HK-2 (cell line): Measurements from ENCODE around the gene TMEM126A.
"Not testable (repeated sequence)": the region's sequence is repeated elsewhere in the genome, so short reads cannot be mapped to it uniquely, and the experiment has no call there.

Source experiments
- DNase-seq: peaks from one replicate; pipeline ENCODE4 v3.0.0-alpha.2; 2018; ENCODE audit not compliant: unreplicated experiment

Gene TMEM126A

DNA sequence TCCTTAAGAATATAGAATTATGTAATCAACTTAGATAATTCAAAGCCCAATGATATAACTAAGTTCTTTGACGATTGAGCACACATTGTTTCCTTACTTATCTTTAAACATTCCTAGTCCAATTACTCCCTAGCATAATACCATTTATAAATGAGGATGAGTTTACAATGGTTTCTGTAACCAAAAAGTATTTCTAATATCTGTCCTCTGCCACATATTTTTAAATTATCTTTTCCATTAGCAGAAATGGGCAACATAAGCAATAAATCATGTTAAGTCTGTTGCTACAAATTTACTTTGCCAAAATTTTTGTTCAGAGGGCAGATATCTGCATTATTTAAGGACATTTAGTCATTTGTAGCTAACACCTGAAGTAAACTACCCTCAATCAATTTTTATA lies 10.4 kb downstream of the TMEM126A start:
- no peak for DNase-seq

DNA sequence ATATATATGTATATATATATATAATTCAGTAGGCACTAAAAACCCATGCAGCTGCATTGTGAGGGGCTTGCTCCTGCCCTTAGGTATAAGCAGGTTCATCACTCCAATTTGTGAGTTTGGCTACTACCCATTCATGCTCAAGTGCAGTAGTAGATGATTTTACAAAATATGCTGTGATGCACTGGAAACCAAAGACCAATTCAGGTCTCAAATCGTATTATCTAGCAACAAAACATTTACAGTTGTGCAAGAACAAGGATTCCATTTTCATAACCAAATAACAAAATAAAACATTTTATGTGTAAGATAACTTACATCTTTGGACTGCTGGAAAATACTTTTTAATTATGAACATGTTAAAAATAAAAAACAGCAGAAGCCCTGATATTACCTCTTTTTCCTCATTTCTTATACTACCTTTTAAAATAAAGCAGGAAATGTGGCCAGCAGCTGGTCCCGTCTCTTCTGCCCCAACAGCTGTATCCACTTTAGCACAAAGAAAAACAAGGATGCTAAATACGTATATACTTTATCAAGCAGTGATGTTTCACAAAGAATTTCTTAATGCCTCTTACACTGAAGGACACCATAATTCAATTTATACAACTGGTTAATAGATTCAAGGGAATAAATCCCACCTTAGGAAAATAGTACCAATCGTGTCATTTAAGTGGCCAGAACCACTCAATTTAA lies 14.4 kb downstream of the TMEM126A start:
- DNase-seq, result no peak

DNA sequence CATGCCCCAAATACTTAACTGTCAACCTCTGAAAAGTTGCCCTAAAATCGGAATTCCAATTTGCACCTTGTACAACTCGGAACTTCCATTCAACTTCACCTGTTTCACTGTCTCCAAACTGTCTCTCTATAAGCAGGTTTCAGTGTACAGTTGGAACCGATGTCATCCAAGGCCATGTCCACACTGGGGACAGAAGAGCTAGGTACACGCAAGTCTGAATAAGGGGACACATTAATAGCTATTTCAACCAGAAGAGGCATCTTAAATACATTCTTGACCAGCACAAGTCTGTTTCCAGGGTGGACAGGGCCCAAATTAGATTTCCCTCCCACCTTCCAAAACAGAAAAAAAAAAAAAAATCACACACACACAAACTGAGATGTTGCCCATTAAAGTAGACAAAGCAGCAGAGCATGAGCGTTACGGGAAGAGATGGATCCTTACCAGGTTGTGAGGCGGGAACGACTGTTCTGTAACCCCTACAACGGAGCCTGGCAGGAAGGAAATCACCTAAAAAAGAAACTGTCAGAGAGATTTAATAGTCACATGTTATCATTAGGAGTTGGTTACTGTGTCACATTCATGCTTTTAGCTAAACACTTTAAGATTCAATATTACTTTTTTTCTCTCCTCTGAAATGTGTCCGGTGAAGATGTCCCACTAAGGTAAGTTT lies 15.4 kb downstream of the TMEM126A start:
- DNase-seq, result no peak

DNA sequence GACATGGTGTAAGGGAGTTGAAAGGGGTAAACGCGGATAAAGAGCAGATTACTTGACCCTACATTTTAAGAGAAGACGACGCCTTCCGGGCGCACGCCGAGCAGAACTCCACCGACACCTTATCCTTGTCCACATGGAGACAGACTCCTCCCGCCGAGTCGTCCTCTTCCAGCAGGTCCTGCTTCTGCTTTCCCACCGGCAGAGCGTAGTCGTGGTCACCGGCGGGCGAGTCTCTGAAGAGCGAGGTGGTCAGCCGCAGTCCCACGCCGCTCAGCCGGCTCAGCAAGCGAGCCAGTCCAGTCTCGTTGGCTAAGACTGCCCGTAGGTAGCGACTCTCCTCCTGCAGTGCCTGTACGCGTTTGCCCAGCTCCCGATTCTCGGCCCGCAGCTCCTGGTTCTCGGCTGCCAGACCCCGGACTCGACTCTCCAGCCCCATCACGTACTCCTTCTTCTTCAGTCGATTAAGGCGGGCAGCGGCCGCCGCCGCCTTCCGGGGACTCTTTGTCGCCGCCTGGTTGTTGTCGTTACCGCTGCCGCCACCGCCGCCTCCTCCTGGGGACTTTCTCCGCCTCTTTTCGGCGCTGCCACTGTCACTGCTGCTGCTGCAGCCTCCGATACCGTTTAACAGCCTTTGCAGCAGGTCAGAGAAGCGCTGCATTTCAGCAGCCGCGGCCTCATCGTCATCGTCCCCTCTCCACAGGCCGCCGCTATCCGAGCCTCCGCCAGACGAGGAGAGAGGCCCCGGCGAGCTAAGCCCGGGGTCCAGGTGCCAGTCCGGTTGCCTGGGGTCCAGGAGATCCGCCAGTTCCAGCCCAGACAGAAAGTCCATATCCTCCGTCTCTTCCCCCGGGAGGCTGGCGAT lies 16.2 kb downstream of the TMEM126A start:
- DNase-seq, result peak; percentile 68

DNA sequence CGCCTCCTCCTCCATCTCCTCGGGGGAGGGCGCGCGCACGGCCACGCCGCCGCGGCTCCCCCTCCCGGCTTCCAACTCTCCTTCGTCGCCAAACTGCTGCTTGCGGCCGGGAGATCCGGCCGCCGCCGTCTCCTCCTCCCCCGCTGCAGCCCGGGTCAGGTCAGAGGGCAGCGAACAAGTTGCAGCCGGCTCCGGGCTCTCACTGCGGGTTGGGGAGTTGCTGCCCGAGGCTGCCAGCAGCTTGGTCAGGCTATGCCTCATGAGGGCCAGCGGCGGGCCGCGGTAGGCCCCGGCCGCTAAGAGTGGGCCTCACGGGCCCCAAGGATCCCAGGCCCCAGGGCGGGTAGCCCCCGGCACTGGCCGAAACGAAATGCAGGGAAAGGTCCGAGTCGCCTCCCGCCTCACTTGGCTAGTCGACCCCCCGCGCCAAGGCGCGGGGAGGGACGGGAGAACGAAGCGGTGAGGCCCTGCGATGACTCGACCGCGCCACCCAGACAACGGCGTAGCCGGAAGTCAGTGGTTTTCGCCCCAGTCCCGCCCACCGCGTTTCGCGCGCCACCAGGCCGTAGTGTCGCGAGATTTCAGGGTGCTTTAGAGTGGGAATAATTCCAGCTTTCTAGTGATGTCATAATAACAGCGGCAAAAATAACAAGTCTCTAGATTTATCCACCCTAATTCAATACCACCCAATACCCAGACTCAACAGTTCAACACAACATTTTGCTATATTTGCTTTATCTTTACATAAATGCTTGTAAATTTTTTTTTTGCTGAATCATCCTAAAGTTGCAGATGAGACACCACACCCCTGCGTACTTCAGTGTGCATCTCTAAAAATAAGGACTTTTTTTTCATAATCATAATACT lies 17.1 kb downstream of the TMEM126A start, which contains the start of gene CREBZF:
CREBZF (minus strand) TSS at position 515 of the 867 bp plus-strand sequence; CDS start at position 261, 254 bp downstream.
- DNase-seq, result peak; percentile 91

DNA sequence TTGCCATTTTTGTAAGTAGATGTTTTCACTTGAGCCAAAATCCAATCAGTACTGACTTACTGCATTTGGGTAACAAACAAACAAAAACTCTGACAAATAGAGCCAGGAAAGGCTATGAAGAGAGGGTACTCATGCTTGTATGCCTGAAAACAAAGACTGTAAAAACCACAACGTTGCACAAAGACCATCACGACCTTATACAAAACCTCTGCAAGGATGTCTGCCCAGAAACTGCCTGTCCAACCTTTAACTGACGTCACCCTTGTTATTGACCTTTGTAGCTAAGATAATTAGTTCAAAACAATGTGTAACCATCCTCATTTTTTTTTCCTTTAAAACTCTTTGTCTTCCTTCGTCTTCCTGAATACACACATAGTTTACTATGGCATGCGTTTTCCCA lies 18.0 kb downstream of the TMEM126A start:
- DNase-seq, result no peak

DNA sequence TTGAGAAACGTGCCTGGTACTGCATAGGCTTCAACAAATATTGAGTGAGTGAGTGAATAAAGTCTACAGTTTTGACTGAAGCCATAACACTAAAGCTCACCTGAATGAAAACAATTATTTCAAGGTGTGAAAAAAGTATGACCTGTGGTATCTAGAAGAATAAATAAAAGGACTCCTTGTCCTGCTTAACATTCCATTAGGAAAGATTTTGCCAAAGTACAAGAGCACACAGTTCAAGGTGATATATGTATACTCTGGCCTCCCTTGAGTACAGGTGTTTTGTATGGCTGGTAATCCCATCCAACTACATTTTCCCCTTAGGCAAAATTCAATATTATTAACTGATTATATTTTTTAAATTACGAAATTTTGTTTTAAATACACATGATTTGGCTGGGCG lies 18.9 kb downstream of the TMEM126A start:
- DNase-seq, result no peak

DNA sequence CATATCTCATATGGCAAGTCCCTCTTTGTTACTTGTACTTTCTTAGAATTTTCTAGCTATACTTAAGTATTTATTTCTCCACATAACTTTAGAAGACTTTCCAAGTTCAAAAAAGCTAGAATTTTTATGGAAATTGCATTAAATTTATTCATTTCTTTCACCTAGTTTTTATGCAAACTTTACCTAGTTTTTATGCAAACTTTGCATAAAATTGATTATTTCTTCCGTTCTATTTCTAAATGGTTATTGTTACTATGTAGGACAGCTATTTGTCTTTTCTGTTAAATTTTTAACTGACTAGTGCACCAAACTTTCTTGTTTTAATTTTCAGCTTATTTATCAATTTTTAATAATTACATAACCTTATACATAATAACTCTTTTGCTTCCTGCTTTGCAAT lies 20.4 kb downstream of the TMEM126A start:
- DNase-seq, result no peak

DNA sequence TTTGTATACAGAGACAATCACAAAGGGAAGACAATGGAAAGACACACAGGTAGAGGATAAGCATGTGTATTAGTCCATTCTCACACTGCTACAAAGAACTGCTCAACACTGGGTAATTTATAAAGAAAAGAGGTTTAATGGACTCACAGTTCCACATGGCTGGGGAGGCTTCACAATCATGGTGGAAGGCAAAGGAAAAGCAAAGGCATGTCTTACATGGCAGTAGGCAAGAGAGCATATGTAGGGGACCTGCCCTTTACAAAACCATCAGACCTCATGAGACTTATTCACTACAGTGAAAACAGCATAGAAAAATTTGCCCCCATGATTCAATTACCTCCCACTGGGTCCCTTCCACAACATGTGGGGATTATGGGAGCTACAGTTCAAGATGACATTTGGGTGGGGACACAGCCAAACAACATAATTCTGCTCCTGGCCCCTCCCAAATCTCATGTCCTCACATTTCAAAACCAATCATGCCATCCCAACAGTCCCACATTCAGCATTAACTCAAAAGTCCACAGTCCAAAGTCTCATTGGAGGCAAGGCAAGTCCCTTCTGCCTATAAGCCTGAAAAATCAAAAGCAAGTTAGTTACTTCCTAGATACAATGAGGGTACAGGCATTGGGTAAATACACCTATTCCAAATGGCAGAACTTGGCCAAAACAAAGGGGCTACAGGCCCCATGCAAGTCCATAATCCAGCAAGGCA lies 23.3 kb downstream of the TMEM126A start:
- DNase-seq, result not testable (repeated sequence)

DNA sequence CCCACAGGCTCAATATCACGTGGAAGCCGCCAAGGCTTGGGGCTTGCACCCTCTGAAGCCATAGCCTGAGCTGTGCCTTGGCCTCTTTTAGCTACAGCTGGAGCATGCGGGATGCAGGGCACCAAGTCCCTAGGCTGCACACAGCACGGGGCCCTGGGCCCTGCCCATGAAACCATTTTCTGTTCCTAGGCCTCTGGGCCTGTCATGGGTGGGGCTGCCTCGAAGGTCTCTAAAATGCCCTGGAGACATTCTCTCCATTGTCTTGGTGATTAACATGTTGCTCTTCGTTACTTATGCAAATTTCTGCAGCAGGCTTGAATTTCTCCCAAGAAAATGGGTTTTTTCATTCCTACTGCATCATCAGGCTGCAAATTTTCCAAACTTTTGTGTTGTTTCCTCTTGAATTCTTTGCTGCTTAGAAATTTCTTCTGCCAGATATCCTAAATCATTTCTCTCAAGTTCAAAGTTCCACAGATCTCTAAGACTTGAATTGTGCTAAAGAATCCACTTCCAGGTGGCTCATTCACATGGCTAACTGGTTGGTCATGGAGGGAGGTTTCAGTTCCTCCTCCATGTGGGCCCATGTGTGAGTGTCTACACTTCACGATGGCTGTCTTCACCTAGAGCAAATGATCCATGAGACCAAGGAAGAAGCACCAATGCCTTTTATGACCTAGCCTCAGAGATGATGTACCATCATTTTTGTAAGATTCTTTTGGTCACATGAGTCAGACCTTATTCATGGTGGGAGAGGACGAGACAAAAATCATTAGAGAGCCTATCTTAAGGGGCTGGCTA lies 24.5 kb downstream of the TMEM126A start:
- DNase-seq, result no peak

DNA sequence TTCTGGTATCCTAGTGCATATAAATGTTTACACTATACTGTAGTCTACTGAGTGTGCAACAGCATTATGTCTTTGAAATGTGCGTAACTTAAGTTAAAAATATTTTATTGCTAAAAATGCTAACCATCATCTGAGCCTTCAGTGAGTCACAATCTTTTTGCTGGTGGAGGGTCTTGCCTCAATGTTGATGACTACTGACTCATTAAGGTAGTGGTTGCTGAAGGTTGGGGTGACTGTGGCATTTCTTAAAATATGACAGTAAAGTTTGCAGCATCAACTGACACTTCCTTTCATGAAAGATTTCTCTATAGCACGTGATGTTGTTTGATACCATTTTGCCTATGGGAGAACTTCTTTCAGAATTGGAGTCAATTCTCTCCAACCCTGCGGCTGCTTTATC lies 25.6 kb downstream of the TMEM126A start:
- DNase-seq, result no peak

DNA sequence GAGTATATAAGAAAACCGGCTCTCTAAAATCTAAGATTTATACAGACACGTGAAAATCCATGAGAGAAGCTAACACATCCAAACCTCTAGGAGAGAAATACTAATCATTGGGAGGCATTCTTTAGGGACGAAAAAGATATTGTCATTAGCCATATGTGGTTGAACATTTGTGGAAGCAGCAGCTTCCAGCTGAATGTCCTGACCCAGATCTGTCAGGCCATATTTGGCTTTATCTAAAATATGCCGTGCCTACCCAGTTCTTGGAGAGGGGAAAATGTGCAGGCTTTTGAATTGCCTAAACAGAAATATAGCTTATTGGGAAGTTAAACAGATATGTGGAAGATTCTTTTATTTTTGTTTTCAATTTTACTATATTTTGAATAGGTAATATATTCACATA lies 31.8 kb downstream of the TMEM126A start:
- DNase-seq, result no peak

DNA sequence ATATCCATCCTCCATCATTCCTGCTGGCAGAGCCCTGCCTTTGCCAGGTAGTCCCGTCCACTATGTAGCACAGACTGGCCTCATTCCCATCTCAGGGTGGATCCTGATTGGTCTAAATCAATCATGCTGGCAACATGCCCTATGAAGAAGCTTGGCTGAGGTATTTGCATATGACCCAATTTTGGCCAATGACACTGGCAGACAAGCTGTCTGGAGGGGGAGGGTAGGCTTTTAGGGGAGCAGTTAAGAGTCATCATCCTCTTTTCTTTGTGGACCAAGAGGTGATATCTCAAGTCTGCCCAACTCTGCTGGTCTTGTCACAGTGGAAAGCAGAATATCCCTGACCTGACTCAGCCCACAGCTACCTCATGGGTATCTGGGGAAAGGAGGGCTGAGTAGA lies 33.1 kb downstream of the TMEM126A start:
- no peak for DNase-seq

DNA sequence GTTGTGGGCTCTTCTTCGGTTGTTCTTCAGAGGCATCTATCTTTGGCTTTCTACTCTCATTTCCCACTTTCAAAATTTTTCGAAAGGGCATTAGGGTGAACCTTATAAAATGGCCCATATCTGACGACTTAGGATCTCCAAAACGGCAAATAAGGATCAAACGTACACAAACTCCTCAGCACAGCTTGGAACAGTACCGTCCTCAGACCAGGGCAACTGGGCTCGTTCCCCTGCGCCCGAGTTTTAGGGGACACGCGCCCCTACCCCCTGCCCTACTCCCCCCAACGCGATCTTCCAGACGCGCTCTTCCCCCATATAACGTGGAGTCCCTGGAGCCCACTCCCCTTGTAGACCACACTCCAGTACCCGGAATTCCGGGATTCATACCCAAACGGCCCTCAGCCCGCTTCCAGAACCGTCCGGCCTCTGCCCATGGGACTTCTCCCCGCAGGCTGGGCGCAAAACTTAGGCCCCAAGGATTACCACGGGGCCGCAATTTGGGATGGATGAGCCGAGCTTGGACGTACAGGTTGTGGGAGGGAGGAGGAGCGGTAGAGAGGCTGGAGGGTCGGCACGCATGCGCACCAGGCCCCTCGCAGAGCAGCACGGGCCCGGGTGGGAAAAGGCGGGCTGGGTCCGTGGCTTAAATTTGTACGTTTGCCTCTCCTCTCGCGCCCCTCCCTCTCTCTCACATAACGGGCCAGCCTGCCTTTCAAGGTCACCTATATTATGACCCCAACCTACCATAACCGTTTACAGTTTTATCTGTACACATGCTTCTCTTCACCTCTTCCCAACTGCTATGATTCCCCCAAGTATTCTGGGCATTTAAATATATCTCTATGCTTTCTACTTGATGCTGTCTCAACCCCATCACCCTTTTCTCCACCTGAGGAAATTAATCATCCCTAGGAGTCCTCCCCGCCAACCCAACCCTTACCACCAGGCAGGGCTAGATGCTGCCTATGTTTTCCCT lies 34.9 kb downstream of the TMEM126A start:
- DNase-seq, result no peak

DNA sequence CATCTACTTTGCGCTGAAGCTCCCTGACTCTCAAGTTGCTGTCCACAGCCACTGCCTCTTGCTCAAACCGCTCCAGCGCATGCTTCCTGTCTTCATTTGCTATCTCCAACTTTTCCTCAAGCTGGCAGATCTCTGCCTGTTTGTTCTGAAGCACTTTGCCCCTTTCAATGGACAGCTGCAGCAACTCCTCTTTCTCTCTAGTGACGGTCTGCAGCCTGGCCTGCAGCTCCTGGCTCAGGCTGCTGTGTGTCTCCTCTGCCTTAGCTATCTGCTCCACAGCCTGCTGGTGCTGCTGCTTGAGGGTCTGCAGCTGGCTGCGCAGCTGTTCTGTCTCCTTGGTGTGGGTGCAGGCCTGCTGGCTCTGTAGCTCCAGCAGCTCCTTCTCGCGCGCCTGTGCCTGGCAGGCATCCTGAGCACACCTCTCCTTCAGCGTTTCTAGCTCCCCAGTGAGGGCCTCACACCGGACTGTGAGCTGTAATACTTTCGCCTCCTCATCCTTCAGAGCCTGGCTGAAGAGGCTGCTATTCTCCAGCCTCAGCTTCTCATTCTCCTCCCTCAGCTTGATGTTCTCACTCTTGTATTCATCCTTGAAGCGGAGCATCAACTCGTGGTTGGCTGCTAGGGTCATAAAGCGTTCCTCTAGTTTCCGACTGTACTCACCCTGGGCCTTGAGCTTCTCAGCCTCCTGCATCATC lies 37.5 kb downstream of the TMEM126A start:
- no peak for DNase-seq

DNA sequence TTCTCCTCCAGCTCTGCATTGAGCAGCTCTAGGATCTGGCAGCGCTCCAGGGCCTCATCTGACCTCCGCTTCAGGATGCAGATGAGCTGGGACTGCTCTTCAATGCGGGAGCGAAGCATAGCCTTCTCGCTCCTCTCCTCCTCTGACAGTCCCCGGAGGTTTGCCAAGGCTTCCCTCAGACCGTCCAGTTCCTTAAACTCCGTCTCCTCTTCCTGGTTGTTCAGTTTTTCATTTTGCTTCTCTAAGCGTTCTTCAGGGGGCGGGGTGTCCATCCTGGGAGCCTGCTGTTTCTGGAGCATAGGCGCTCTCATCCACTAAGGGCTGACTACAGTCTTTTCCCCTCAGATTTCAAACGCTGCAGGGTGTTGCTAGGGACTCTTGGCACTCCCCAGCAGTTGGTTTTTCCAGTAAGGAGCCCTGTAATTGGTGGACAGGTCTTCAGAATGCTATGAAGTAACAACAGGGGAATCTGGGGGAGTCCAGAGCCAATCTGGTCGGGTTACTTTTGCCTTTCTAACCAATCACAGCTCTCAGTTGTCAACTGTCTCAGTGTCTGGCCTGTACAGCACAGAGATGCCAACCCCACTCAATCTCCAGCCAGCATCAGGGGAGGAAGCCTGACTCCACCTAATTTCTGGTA lies 38.2 kb downstream of the TMEM126A start, which contains the start of gene CCDC89:
CCDC89 (minus strand) TSS at position 376 of the 640 bp plus-strand sequence; CDS start at position 311, 65 bp downstream.
- no peak for DNase-seq

DNA sequence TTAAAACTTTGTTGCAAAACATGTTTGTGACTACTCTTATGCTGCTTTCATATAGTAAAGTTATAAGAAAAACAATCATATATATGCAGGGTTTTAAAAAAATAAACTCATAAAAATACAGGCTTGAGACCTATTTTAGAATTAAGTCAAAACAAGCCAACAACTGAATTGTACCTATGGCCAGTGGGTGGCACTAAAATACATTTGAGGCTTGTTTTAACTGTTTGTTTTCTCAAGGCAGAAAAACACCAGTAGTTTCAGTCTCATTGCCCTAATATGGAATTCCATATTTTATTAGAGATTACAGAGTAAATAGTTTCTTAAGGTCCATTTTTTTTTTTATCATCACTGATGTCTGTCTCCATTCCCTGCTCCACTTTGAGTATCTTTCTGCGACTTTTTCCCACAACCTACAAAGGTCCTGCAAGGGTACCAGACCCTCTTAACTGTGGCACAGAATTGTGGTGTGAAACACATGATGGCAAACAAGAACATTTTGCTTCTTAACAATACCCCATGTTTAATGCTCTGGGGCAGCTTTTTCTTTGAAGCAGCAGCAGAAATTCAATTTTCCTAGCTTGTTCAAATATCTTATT lies 46.7 kb downstream of the TMEM126A start:
- DNase-seq, result no peak
